Thymus (tissue), 11 donors: ENCODE results near the gene ARHGAP11B.
A peak's percentile ranks its signal among the peaks of the same experiment; 100 is the strongest.
"Not testable (repeated sequence)": the region's sequence is repeated elsewhere in the genome, so short reads cannot be mapped to it uniquely, and the experiment has no call there.

Experiments used
- DNase-seq, 9 donors: peaks; one replicate each; pipeline ENCODE4 v3.0.0-alpha.2; 2013; ENCODE audit warnings: low spot score in 9 of 9, low read depth in 6 of 9, missing footprints in 1 of 9
- H3K27ac ChIP-seq, 2 donors: one replicate each; pipeline ENCODE4 v1.5.1; 2013; ENCODE audit warnings: control low read depth in 1 of 2, low read depth in 1 of 2, low read length in 1 of 2, mild to moderate bottlenecking in 1 of 2, moderate library complexity in 1 of 2
- H3K27me3 ChIP-seq, 2 donors: one replicate each; pipeline ENCODE4 v1.5.1; 2013; ENCODE audit warnings: low read length in 1 of 2; ENCODE audit not compliant: control insufficient read depth in 2 of 2, insufficient read depth in 1 of 2
- H3K36me3 ChIP-seq, 2 donors: one replicate each; pipeline ENCODE4 v1.5.1; 2013; ENCODE audit warnings: low read length in 1 of 2, mild to moderate bottlenecking in 1 of 2, moderate library complexity in 1 of 2; ENCODE audit not compliant: control insufficient read depth in 2 of 2, insufficient read depth in 2 of 2
- H3K4me1 ChIP-seq, 2 donors: one replicate each; pipeline ENCODE4 v1.5.1; 2013; ENCODE audit warnings: low read length in 2 of 2; ENCODE audit not compliant: control insufficient read depth in 2 of 2, insufficient read depth in 2 of 2
- H3K4me3 ChIP-seq, 2 donors: one replicate each; pipeline ENCODE4 v1.5.1; 2013; ENCODE audit warnings: low read length in 2 of 2, control low read depth in 1 of 2, mild to moderate bottlenecking in 1 of 2
- H3K9me3 ChIP-seq, 2 donors: one replicate each; pipeline ENCODE4 v1.5.1; 2013; ENCODE audit warnings: low read length in 1 of 2, mild to moderate bottlenecking in 1 of 2; ENCODE audit not compliant: control insufficient read depth in 2 of 2, insufficient read depth in 1 of 2
- WGBS: extraction: QIAGEN DNeasy Blood & Tissue Kit; methylation state at CpG from one replicate; pipeline ENCODE4 v1.1.7; 2013; 5-methylcytosine and 5-hydroxymethylcytosine counted together
- donor health status: healthy.

ARHGAP11B gene

GRCh38 chr15:30650012-30650929 lies 24.3 kb downstream of the ARHGAP11B start:
- H3K4me3 ChIP-seq, result no peak overlapping the region
- 91% methylated on average over 5 of the region's 5 CpGs for WGBS
- peaks cover 12 to 21% of the 10 kb centered on the region in 2 donors for H3K36me3 ChIP-seq
- H3K27me3 ChIP-seq, result no peaks in the 10 kb centered on the region
- no peak overlapping the region for H3K27ac ChIP-seq
- no peaks in the 10 kb centered on the region for H3K9me3 ChIP-seq
- peak in 2 of 9 donors; percentile 2 to 10 for DNase-seq
- no peaks in the 10 kb centered on the region for H3K4me1 ChIP-seq

- H3K27me3 ChIP-seq, H3K27ac ChIP-seq, H3K4me3 ChIP-seq, H3K9me3 ChIP-seq, H3K4me1 ChIP-seq: not testable (repeated sequence)
- DNase-seq, result peak in 5 of 9 donors; percentile 2 to 30 (median 9)
- peaks cover 14 to 25% of the 10 kb centered on the region in 2 donors for H3K36me3 ChIP-seq
- WGBS, result 93% methylated on average over 1 of the region's 1 CpG
Measured at GRCh38 chr15:30661154-30661553, 35.2 kb downstream of the ARHGAP11B start.

- not testable (repeated sequence) for H3K27me3 ChIP-seq, DNase-seq, H3K9me3 ChIP-seq, H3K27ac ChIP-seq, H3K4me3 ChIP-seq, H3K4me1 ChIP-seq
- H3K36me3 ChIP-seq, result peaks cover 7 to 20% of the 10 kb centered on the region in 2 donors
- WGBS, result 98% methylated on average over 4 of the region's 4 CpGs
Measured at GRCh38 chr15:30669621-30670020, 43.7 kb downstream of the ARHGAP11B start.

DNA sequence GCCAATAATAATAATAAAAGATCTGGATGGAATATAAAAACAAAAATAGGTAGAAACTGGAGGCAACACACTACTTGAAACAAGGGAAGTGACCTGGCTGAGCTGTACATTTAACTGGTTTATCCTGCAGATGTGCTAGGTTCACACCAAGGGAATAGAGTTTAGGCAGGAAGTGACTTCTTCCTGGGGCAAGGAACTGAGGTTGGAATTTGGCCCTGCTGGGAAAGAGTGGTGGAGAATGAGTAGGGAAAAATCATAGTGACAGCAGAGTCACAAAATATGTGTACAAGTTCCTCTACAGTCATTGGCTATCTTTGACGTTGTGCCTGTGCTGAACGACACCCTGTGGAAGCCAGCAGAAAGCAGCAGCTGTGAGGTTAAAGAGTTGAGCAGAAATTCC lies 44.1 kb downstream of the ARHGAP11B start:
- WGBS, result 97% methylated on average over 2 of the region's 2 CpGs
- Histone ChIP-seq H3K4me1 (no peaks in the 10 kb centered on the region), H3K27ac (no peak overlapping the region), H3K4me3 (no peak overlapping the region), H3K9me3 (no peaks in the 10 kb centered on the region), H3K36me3 (peaks cover 5 to 20% of the 10 kb centered on the region in 2 donors), H3K27me3 (no peaks in the 10 kb centered on the region)
- no peak for DNase-seq

DNA sequence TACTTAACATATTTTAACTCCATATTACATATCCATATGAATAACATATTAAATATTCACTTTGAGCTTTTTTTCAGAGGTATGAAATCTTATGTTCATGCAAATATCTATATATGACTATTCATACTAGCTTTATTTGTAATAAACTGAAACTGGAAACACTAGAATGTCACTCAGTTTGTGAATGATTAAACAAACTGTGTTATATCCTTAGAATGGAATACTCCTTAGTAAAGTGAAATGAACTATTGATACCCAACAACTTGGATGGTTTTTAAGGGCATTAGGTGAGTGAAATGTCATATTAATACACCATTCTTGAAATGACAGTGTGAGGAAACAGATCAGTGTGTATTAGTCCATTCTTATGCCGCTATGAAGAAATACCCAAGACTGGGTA lies 45.4 kb downstream of the ARHGAP11B start:
- DNase-seq, result no peak
- Histone ChIP-seq H3K27me3 (no peaks in the 10 kb centered on the region), H3K9me3 (no peaks in the 10 kb centered on the region), H3K4me1 (no peaks in the 10 kb centered on the region), H3K36me3 (peaks cover 5 to 14% of the 10 kb centered on the region in 2 donors), H3K27ac (no peak overlapping the region), H3K4me3 (no peak overlapping the region)
- 97% methylated on average over 1 of the region's 1 CpG for WGBS

DNA sequence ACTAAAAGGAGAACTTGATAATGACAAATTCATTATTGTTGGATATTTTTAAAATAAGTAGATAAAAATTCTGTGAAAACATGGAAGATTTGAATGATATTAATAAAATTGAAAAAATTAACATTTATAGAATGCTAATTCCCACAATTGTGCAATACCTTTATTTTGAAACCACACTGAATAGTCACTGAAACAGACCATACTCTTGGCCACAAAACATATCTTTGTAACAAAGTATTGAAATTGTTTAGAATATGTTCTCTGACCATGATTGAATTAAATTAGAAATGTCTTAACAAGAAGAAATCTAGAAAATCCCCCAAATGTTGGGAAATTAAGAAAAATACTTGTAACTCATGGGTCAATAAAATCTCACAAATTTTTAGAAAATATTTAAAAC lies 49.2 kb downstream of the ARHGAP11B start:
- H3K4me3 ChIP-seq, result no peak overlapping the region
- H3K9me3 ChIP-seq, result no peaks in the 10 kb centered on the region
- no peak for DNase-seq
- H3K27ac ChIP-seq, result no peak overlapping the region
- H3K36me3 ChIP-seq, result peaks cover 4 to 7% of the 10 kb centered on the region in 2 donors
- no peaks in the 10 kb centered on the region for H3K27me3 ChIP-seq
- no peaks in the 10 kb centered on the region for H3K4me1 ChIP-seq

- not testable (repeated sequence) for H3K4me3 ChIP-seq, DNase-seq, H3K27me3 ChIP-seq, H3K36me3 ChIP-seq, H3K9me3 ChIP-seq, H3K27ac ChIP-seq, H3K4me1 ChIP-seq
- over 99% methylated on average over 4 of the region's 4 CpGs for WGBS
Measured at GRCh38 chr15:30675891-30676290, 50.0 kb downstream of the ARHGAP11B start.

GRCh38 chr15:30680997-30681396 lies 55.1 kb downstream of the ARHGAP11B start:
- H3K9me3 ChIP-seq, H3K27me3 ChIP-seq, H3K4me1 ChIP-seq, H3K27ac ChIP-seq, H3K4me3 ChIP-seq, DNase-seq, H3K36me3 ChIP-seq: not testable (repeated sequence)
- 95% methylated on average over 2 of the region's 3 CpGs for WGBS

DNA sequence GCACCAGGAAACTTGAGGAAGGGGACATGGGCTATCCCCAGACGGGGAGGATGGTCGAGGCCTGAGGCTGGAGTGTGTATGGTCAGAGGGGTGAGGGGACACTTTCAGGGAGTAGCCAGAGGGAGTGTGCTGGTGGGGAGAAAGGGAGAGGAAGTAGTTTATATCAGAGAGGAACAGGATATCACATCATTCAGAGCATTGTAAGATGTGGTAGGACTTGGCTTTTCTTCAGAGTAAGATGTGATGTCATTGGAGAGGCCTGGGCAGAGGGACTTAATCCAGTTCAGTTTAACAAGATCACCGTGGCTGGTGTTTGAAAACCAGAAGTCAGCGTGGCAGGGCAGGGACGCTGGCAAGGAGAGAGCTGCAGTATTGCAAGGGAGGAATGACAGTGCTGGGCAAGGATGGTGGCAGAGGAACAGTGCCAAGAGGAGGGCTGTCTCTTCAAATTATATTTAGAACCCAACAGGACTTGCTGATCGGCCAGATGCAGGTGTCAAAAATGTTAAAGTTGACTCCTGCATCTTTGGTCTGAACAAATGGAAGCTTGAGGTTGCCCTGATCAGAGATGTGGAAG lies 59.9 kb downstream of the ARHGAP11B start:
- H3K27ac ChIP-seq, H3K36me3 ChIP-seq, H3K4me1 ChIP-seq, H3K9me3 ChIP-seq, H3K4me3 ChIP-seq, H3K27me3 ChIP-seq, DNase-seq: not testable (repeated sequence)
- 79% methylated on average over 6 of the region's 6 CpGs for WGBS
